MM.1S (cell line): ENCODE measurements around the gene ASXL1.

Source experiments
- EZH2 ChIP-seq: fragments of 300-600 bp; sonication (generic); optimal IDR thresholded peaks from 2 replicates; pipeline ENCODE3; 2017; ENCODE audit warnings: low read depth, mild to moderate bottlenecking, antibody characterized with exemption, low read length, mixed read lengths
- EZH2phosphoT487 ChIP-seq: fragments of 300-600 bp; sonication (generic); IDR thresholded peaks from 2 replicates; pipeline ENCODE4 v1.6.1; 2018; ENCODE audit warnings: antibody characterized with exemption, low read length
- TF ChIP-seq, protein P1 (sequence below): fragments of 300-600 bp; sonication (generic); IDR thresholded peaks from 2 replicates; pipeline ENCODE4 v1.5.1; 2016; ENCODE audit warnings: antibody characterized with exemption, low read length, mixed read lengths

DNA sequence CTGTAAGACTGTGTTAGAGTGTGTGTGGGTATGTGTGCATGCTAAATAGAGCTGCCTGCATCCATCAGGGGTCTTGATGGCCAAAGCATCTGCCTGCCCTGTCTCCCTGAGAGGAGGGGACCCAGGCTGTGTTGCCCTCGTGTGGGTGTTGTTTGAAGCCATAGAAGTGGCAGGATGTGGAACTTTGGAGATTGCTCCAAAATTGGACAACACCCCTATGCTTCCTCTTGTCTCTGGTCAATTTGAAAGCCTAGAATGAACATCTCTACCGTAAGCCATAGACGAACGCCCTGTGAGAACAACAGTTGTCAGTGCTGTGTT lies 82.6 kb downstream of the ASXL1 start:
- TF ChIP-seq, protein P1, sequence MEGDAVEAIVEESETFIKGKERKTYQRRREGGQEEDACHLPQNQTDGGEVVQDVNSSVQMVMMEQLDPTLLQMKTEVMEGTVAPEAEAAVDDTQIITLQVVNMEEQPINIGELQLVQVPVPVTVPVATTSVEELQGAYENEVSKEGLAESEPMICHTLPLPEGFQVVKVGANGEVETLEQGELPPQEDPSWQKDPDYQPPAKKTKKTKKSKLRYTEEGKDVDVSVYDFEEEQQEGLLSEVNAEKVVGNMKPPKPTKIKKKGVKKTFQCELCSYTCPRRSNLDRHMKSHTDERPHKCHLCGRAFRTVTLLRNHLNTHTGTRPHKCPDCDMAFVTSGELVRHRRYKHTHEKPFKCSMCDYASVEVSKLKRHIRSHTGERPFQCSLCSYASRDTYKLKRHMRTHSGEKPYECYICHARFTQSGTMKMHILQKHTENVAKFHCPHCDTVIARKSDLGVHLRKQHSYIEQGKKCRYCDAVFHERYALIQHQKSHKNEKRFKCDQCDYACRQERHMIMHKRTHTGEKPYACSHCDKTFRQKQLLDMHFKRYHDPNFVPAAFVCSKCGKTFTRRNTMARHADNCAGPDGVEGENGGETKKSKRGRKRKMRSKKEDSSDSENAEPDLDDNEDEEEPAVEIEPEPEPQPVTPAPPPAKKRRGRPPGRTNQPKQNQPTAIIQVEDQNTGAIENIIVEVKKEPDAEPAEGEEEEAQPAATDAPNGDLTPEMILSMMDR, result no peak
- TF ChIP-seq EZH2, result no peak
- TF ChIP-seq EZH2phosphoT487, result no peak
